ENCODE results near the gene WDR74.
"Not testable (repeated sequence)": the region's sequence is repeated elsewhere in the genome, so short reads cannot be mapped to it uniquely, and the experiment has no call there.

The WDR74 gene

GRCh38 chr11:62839050-62839945, at the start of gene WDR74:
TSS of gene WDR74 (minus strand) at chr11:62839590. CDS start at chr11:62839570, 20 bp downstream.
- FAIRE-seq, result no peak

- FAIRE-seq, result no peak
Observed at GRCh38 chr11:62889126-62889483, 49.7 kb upstream of the WDR74 start.

- no peak for FAIRE-seq
Observed at GRCh38 chr11:62888406-62888805, 49.0 kb upstream of the WDR74 start.

GRCh38 chr11:62885137-62885750, 45.9 kb upstream of the WDR74 start:
- FAIRE-seq, result no peak

GRCh38 chr11:62883673-62884072, 44.3 kb upstream of the WDR74 start:
- FAIRE-seq, result no peak

- no peak for FAIRE-seq
Observed at GRCh38 chr11:62882788-62883501, 43.6 kb upstream of the WDR74 start.

GRCh38 chr11:62882431-62882749, 43.0 kb upstream of the WDR74 start:
- FAIRE-seq, result no peak

GRCh38 chr11:62881579-62882430, 42.4 kb upstream of the WDR74 start:
- no peak for FAIRE-seq

GRCh38 chr11:62880803-62881578, 41.6 kb upstream of the WDR74 start, which contains the start of gene SLC3A2:
TSS of gene SLC3A2 (plus strand) at chr11:62880896. CDS start at chr11:62881024, 128 bp downstream.
- FAIRE-seq, result no peak

- FAIRE-seq, result no peak
Observed at GRCh38 chr11:62880231-62880802, 40.9 kb upstream of the WDR74 start.

- FAIRE-seq, result no peak
Observed at GRCh38 chr11:62879235-62879978, 40.0 kb upstream of the WDR74 start.

- no peak for FAIRE-seq
Observed at GRCh38 chr11:62876712-62877111, 37.3 kb upstream of the WDR74 start.

- no peak for FAIRE-seq
Observed at GRCh38 chr11:62875698-62876478, 36.5 kb upstream of the WDR74 start.

- FAIRE-seq, result no peak
Observed at GRCh38 chr11:62874851-62875250, 35.5 kb upstream of the WDR74 start.

- no peak for FAIRE-seq
Observed at GRCh38 chr11:62865635-62866034, 26.2 kb upstream of the WDR74 start.

- FAIRE-seq, result no peak
Observed at GRCh38 chr11:62863687-62864335, 24.4 kb upstream of the WDR74 start.

- not testable (repeated sequence) for FAIRE-seq
Observed at GRCh38 chr11:62861564-62862192, 22.3 kb upstream of the WDR74 start.

- FAIRE-seq, result no peak
Observed at GRCh38 chr11:62860835-62861563, 21.6 kb upstream of the WDR74 start.
